GM23338 (cell line): ENCODE data around the gene SYNPO2L. TPM values are rescaled to one million over a fixed set of nuclear protein-coding genes. Genes with fewer than 3 reads are reported as not detected.

Source experiments
- ATAC-seq: fragments of 200-7000 bp; cut with Tn5 transposase; 3 replicates; pipeline ENCODE4 v1.9.1; 2020
- DNase-seq: peaks from one replicate; pipeline ENCODE4 v3.0.0-alpha.2; 2015; ENCODE audit warnings: low spot score
- H2AFZ ChIP-seq: fragments of 200-600 bp; sonication (generic); 2 replicates; pipeline ENCODE4 v1.8.0; 2016; ENCODE audit warnings: antibody characterized with exemption, mild to moderate bottlenecking, moderate library complexity
- H3F3A ChIP-seq: fragments of 200-600 bp; sonication (generic); replicated peaks from 2 replicates; pipeline ENCODE4 v1.8.0; 2017; ENCODE audit warnings: antibody characterized with exemption, mixed run types, low read depth
- H3K27ac ChIP-seq: fragments of 200-600 bp; sonication (generic); 2 replicates; pipeline ENCODE4 v1.6.1; 2016; ENCODE audit warnings: low read depth
- H3K27me3 ChIP-seq: fragments of 200-600 bp; sonication (generic); 2 replicates; pipeline ENCODE4 v1.8.0; 2016; ENCODE audit warnings: mild to moderate bottlenecking, mixed run types, moderate library complexity; ENCODE audit not compliant: insufficient read depth
- H3K36me3 ChIP-seq: fragments of 200-600 bp; sonication (generic); 2 replicates; pipeline ENCODE4 v1.8.0; 2016; ENCODE audit warnings: mild to moderate bottlenecking; ENCODE audit not compliant: insufficient read depth
- H3K4me1 ChIP-seq: fragments of 200-600 bp; sonication (generic); 2 replicates; pipeline ENCODE4 v1.8.0; 2016; ENCODE audit warnings: mild to moderate bottlenecking, moderate library complexity; ENCODE audit not compliant: insufficient read depth
- H3K4me2 ChIP-seq: fragments of 200-600 bp; sonication (generic); 2 replicates; pipeline ENCODE4 v1.7.1; 2017; ENCODE audit warnings: mixed run types
- H3K4me3 ChIP-seq: fragments of 200-600 bp; sonication (generic); 2 replicates; pipeline ENCODE4 v1.6.1; 2016; ENCODE audit warnings: mixed run types
- H3K79me2 ChIP-seq: fragments of 200-600 bp; sonication (generic); replicated peaks from 2 replicates; pipeline ENCODE4 v1.8.0; 2017; ENCODE audit warnings: mild to moderate bottlenecking; ENCODE audit not compliant: insufficient read depth
- H3K9me2 ChIP-seq: fragments of 200-600 bp; sonication (generic); 2 replicates; pipeline ENCODE4 v1.8.0; 2017; ENCODE audit not compliant: insufficient read depth
- H4K20me1 ChIP-seq: fragments of 200-600 bp; sonication (generic); replicated peaks from 2 replicates; pipeline ENCODE4 v1.8.0; 2017; ENCODE audit warnings: mild to moderate bottlenecking; ENCODE audit not compliant: insufficient read depth
- H3K27ac Mint-ChIP-seq: 2 replicates; pipeline ENCODE4 v1.8.0; 2020; ENCODE audit warnings: inconsistent platforms, mild to moderate bottlenecking, moderate library complexity, mixed read lengths
- H3K27me3 Mint-ChIP-seq: 3 replicates; pipeline ENCODE4 v1.8.0; 2022; ENCODE audit warnings: low read depth, mild to moderate bottlenecking, moderate library complexity, mixed read lengths, inconsistent platforms; ENCODE audit not compliant: insufficient read depth, poor library complexity
- H3K36me3 Mint-ChIP-seq: 3 replicates; pipeline ENCODE4 v1.8.0; 2021; ENCODE audit warnings: low read depth, mild to moderate bottlenecking, inconsistent platforms, moderate library complexity, mixed read lengths
- H3K4me1 Mint-ChIP-seq: 3 replicates; pipeline ENCODE4 v1.8.0; 2020; ENCODE audit warnings: mild to moderate bottlenecking, inconsistent platforms, mixed read lengths
- H3K4me3 Mint-ChIP-seq: 3 replicates; pipeline ENCODE4 v1.8.0; 2021; ENCODE audit warnings: moderate library complexity, mild to moderate bottlenecking, inconsistent platforms, mixed read lengths
- H3K9me3 Mint-ChIP-seq: 3 replicates; pipeline ENCODE4 v1.8.0; 2020; ENCODE audit warnings: moderate library complexity, mild to moderate bottlenecking, inconsistent platforms, mixed read lengths
- CREB1 ChIP-seq: fragments of 250-450 bp; sonication (Bioruptor Pico); IDR thresholded peaks from 2 replicates; pipeline ENCODE4 v1.5.0; 2020; ENCODE audit warnings: low read depth, mild to moderate bottlenecking, moderate library complexity
- ETS1 ChIP-seq: IDR thresholded peaks from 2 replicates; pipeline ENCODE4 v1.6.1; 2016; ENCODE audit warnings: antibody characterized with exemption
- EZH2 ChIP-seq: fragments of 200-600 bp; sonication (generic); IDR thresholded peaks from one replicate; pipeline ENCODE4 v1.8.0; 2017; ENCODE audit warnings: antibody characterized with exemption, mild to moderate bottlenecking, low read depth; ENCODE audit not compliant: unreplicated experiment
- EZH2phosphoT487 ChIP-seq: fragments of 200-600 bp; sonication (generic); IDR thresholded peaks from one replicate; pipeline ENCODE4 v1.8.1; 2018; ENCODE audit warnings: antibody characterized with exemption; ENCODE audit not compliant: unreplicated experiment
- REST ChIP-seq: IDR thresholded peaks from one replicate; pipeline ENCODE4 v1.6.1; 2018; ENCODE audit warnings: antibody characterized with exemption; ENCODE audit not compliant: unreplicated experiment
- STAT1 ChIP-seq: IDR thresholded peaks from one replicate; pipeline ENCODE4 v1.6.1; 2016; ENCODE audit warnings: antibody characterized with exemption; ENCODE audit not compliant: unreplicated experiment
- ZNF114 ChIP-seq: fragments of 250-450 bp; sonication (Bioruptor Pico); IDR thresholded peaks from 2 replicates; pipeline ENCODE4 v1.5.0; 2020; ENCODE audit warnings: mild to moderate bottlenecking, moderate library complexity
- ZNF462 ChIP-seq: fragments of 250-450 bp; sonication (Bioruptor Pico); IDR thresholded peaks from 2 replicates; pipeline ENCODE4 v1.5.0; 2020; ENCODE audit warnings: mild to moderate bottlenecking, moderate library complexity
- polyA plus RNA-seq: library from polyadenylated mRNA; unstranded; fragments of >200 nt; fragmentation: Nextera tagmentation; extraction: Ambion mirVana; gene quantifications from 2 replicates; pipeline ENCODE4 v1.2.1, GENCODE V29; 2016
- total RNA-seq: library from RNA; depleted of rRNA; stranded (reverse); fragments of >200 nt; shearing (Covaris generic); gene quantifications from 2 replicates; pipeline ENCODE4 v1.2.3, GENCODE V29; 2014

Gene SYNPO2L
- total and polyA plus RNA-seq, 2 experiments from 2014 or later, result 0.57 TPM; not detected in 1

GRCh38 chr10:73625004-73625883 lies 30.6 kb downstream of the SYNPO2L start:
- H3K9me2 ChIP-seq, result no peaks in the 10 kb centered on the region
- H3K27ac ChIP-seq, result peak overlapping the region; percentile 98
- Mint-ChIP-seq H3K27me3 (peaks cover 8% of the 10 kb centered on the region), H3K9me3 (no peaks in the 10 kb centered on the region), H3K36me3 (no peaks in the 10 kb centered on the region; the same call in 2 of the 3 replicates), H3K27ac (peak overlapping the region; percentile 98), H3K4me1 (peaks cover 4% of the 10 kb centered on the region; the same call in 1 of the 3 replicates), H3K4me3 (peak overlapping the region; percentile 99)
- no peaks in the 10 kb centered on the region for H3K4me1 ChIP-seq
- DNase-seq (peak; percentile 85), ATAC-seq (peak; percentile 85)
- H3K4me2 ChIP-seq, result peak overlapping the region; percentile 91
- TF ChIP-seq ETS1, result 0 out of 2 replicates have a peak, but pooled peaks have one; percentile 9
- TF ChIP-seq ZNF114 (CRISPR knock-in tag), result no peak
- no peaks in the 10 kb centered on the region for H3K36me3 ChIP-seq
- H3K4me3 ChIP-seq, result peak overlapping the region; percentile 81
- H3F3A ChIP-seq, result peaks cover 11% of the 10 kb centered on the region; the same call in 1 of the 2 replicates
- no peaks in the 10 kb centered on the region for H4K20me1 ChIP-seq
- no peaks in the 10 kb centered on the region for H3K27me3 ChIP-seq
- H2AFZ ChIP-seq, result peak overlapping the region; percentile 98
- H3K79me2 ChIP-seq, result peaks cover 54% of the 10 kb centered on the region

- H3K27ac Mint-ChIP-seq, result no peak overlapping the region
- no peaks in the 10 kb centered on the region for H3K27me3 ChIP-seq
- H3K4me3 Mint-ChIP-seq, result no peak overlapping the region
These were observed 32.8 kb downstream of the SYNPO2L start for GRCh38 chr10:73623056-73623455.

More at GRCh38 chr10:73623056-73623455, 32.8 kb downstream of the SYNPO2L start:
- Histone ChIP-seq H3K9me2 (no peaks in the 10 kb centered on the region), H3K79me2 (peaks cover 54% of the 10 kb centered on the region), H3F3A (peaks cover 11% of the 10 kb centered on the region; the same call in 1 of the 2 replicates), H3K4me2 (no peak overlapping the region), H3K4me3 (no peak overlapping the region), H3K36me3 (no peaks in the 10 kb centered on the region), H4K20me1 (no peaks in the 10 kb centered on the region), H3K27ac (peak overlapping the region; percentile 63; the same call in 1 of the 2 replicates), H3K4me1 (no peaks in the 10 kb centered on the region), H2AFZ (no peak overlapping the region)
- Mint-ChIP-seq H3K36me3 (no peaks in the 10 kb centered on the region; the same call in 2 of the 3 replicates), H3K4me1 (peaks cover 4% of the 10 kb centered on the region; the same call in 1 of the 3 replicates), H3K9me3 (no peaks in the 10 kb centered on the region), H3K27me3 (peaks cover 8% of the 10 kb centered on the region)
- ATAC-seq (no peak), DNase-seq (no peak)
- no peak for TF ChIP-seq REST
- TF ChIP-seq STAT1, result no peak
- TF ChIP-seq EZH2phosphoT487, result no peak
- TF ChIP-seq EZH2, result no peak
- TF ChIP-seq CREB1 (CRISPR knock-in tag), result no peak
- TF ChIP-seq ZNF114 (CRISPR knock-in tag), result no peak
- TF ChIP-seq ZNF462 (CRISPR knock-in tag), result no peak
